ENCODE measurements around the gene NPAS1.

Gene NPAS1

GRCh38 chr19:47026889-47027288 is 7.3 kb downstream of the NPAS1 start:
- H2BK12ac ChIP-seq (ENCODE audit: low read length in 2 of 2) = no peak overlapping the region
- H2BK15ac ChIP-seq (ENCODE audit: low read depth, poor library complexity, severe bottlenecking) = no peak overlapping the region
- no peak overlapping the region for H3K18ac ChIP-seq (ENCODE audit: low read depth in 1 of 2, low read length in 2 of 2)
- H4K8ac ChIP-seq (ENCODE audit: low read length) = no peak overlapping the region
- H3K27me3 ChIP-seq (ENCODE audit: control insufficient read depth in 1 of 2, insufficient read depth in 1 of 2, low read length in 2 of 2) = peaks cover 51 to 59% of the 10 kb centered on the region in 2 experiments
- H2AK5ac ChIP-seq (ENCODE audit: low read length, severe bottlenecking) = no peak overlapping the region
- no peak overlapping the region for H3K27ac ChIP-seq (ENCODE audit: low read length, poor library complexity, severe bottlenecking)
- no peaks in the 10 kb centered on the region for H3K79me1 ChIP-seq (replicated peaks; ENCODE audit: low read length, poor library complexity, severe bottlenecking)
- no peak overlapping the region for H3K4ac ChIP-seq (ENCODE audit: low read depth in 1 of 2, low read length in 2 of 2)
- no peak overlapping the region for H2AFZ ChIP-seq (ENCODE audit: low read depth, low read length)
- no peak overlapping the region for H3K4me3 ChIP-seq (ENCODE audit: insufficient read depth in 1 of 2, low read depth in 1 of 2, low read length in 2 of 2)
- H3K36me3 ChIP-seq (ENCODE audit: control insufficient read depth in 1 of 2, insufficient read depth in 2 of 2, low read depth in 1 of 2, low read length in 2 of 2) = no peaks in the 10 kb centered on the region
- WGBS = 95% methylated on average over 5 of the region's 8 CpGs
- no peak overlapping the region for H2BK120ac ChIP-seq (ENCODE audit: low read depth, low read length)
- H4K91ac ChIP-seq (ENCODE audit: low read length) = no peak overlapping the region
- no peak overlapping the region for H2BK5ac ChIP-seq (ENCODE audit: low read depth, low read length, poor library complexity, severe bottlenecking)
- no peak overlapping the region for H3K4me2 ChIP-seq (ENCODE audit: low read length, poor library complexity, severe bottlenecking)
- peaks cover 7% of the 10 kb centered on the region for H3K4me1 ChIP-seq (ENCODE audit: control insufficient read depth, insufficient read depth, low read depth, low read length)
- DNase-seq = no peak
- H3K14ac ChIP-seq (ENCODE audit: low read length in 2 of 2) = no peak overlapping the region
- no peak overlapping the region for H3K9ac ChIP-seq (ENCODE audit: low read length)
- H3K23ac ChIP-seq (ENCODE audit: low read length in 2 of 2) = no peak overlapping the region
- no peaks in the 10 kb centered on the region for H3K9me3 ChIP-seq (ENCODE audit: control insufficient read depth, low read length)

GRCh38 chr19:47027586-47028088 is 8.0 kb downstream of the NPAS1 start:
- Histone ChIP-seq H2AFZ (ENCODE audit: low read depth, low read length) (no peak overlapping the region), H2BK120ac (ENCODE audit: low read depth, low read length) (no peak overlapping the region), H3K27ac (ENCODE audit: low read length, poor library complexity, severe bottlenecking) (no peak overlapping the region), H3K79me1 (replicated peaks; ENCODE audit: low read length, poor library complexity, severe bottlenecking) (no peaks in the 10 kb centered on the region), H2AK5ac (ENCODE audit: low read length, severe bottlenecking) (no peak overlapping the region), H3K9me3 (ENCODE audit: control insufficient read depth, low read length) (no peaks in the 10 kb centered on the region), H3K4me1 (ENCODE audit: control insufficient read depth, insufficient read depth, low read depth, low read length) (peaks cover 8% of the 10 kb centered on the region), H3K4me2 (ENCODE audit: low read length, poor library complexity, severe bottlenecking) (no peak overlapping the region), H3K23ac (ENCODE audit: low read length in 2 of 2) (no peak overlapping the region), H2BK5ac (ENCODE audit: low read depth, low read length, poor library complexity, severe bottlenecking) (no peak overlapping the region), H3K27me3 (ENCODE audit: control insufficient read depth in 1 of 2, insufficient read depth in 1 of 2, low read length in 2 of 2) (peaks cover 51 to 52% of the 10 kb centered on the region in 2 experiments), H3K9ac (ENCODE audit: low read length) (no peak overlapping the region), H3K36me3 (ENCODE audit: control insufficient read depth in 1 of 2, insufficient read depth in 2 of 2, low read depth in 1 of 2, low read length in 2 of 2) (no peaks in the 10 kb centered on the region), H2BK12ac (ENCODE audit: low read length in 2 of 2) (no peak overlapping the region), H4K91ac (ENCODE audit: low read length) (no peak overlapping the region), H3K4me3 (ENCODE audit: insufficient read depth in 1 of 2, low read depth in 1 of 2, low read length in 2 of 2) (no peak overlapping the region), H2BK15ac (ENCODE audit: low read depth, poor library complexity, severe bottlenecking) (no peak overlapping the region), H3K14ac (ENCODE audit: low read length in 2 of 2) (no peak overlapping the region), H4K8ac (ENCODE audit: low read length) (no peak overlapping the region), H3K18ac (ENCODE audit: low read depth in 1 of 2, low read length in 2 of 2) (no peak overlapping the region), H3K4ac (ENCODE audit: low read depth in 1 of 2, low read length in 2 of 2) (no peak overlapping the region)
- 42% methylated on average over 5 of the region's 12 CpGs for WGBS
- no peak for DNase-seq

- Histone ChIP-seq H3K14ac (ENCODE audit: low read length in 2 of 2) (no peak overlapping the region), H3K4ac (ENCODE audit: low read depth in 1 of 2, low read length in 2 of 2) (no peak overlapping the region), H3K18ac (ENCODE audit: low read depth in 1 of 2, low read length in 2 of 2) (no peak overlapping the region), H2AFZ (ENCODE audit: low read depth, low read length) (no peak overlapping the region), H2BK5ac (ENCODE audit: low read depth, low read length, poor library complexity, severe bottlenecking) (no peak overlapping the region), H4K91ac (ENCODE audit: low read length) (no peak overlapping the region), H4K8ac (ENCODE audit: low read length) (no peak overlapping the region), H2BK12ac (ENCODE audit: low read length in 2 of 2) (no peak overlapping the region), H3K9me3 (ENCODE audit: control insufficient read depth, low read length) (no peaks in the 10 kb centered on the region), H3K79me1 (replicated peaks; ENCODE audit: low read length, poor library complexity, severe bottlenecking) (no peaks in the 10 kb centered on the region), H3K27ac (ENCODE audit: low read length, poor library complexity, severe bottlenecking) (no peak overlapping the region), H3K4me1 (ENCODE audit: control insufficient read depth, insufficient read depth, low read depth, low read length) (peaks cover 6% of the 10 kb centered on the region), H3K36me3 (ENCODE audit: control insufficient read depth in 1 of 2, insufficient read depth in 2 of 2, low read depth in 1 of 2, low read length in 2 of 2) (no peaks in the 10 kb centered on the region), H3K27me3 (ENCODE audit: control insufficient read depth in 1 of 2, insufficient read depth in 1 of 2, low read length in 2 of 2) (peaks cover 46% of the 10 kb centered on the region in 2 experiments), H2BK15ac (ENCODE audit: low read depth, poor library complexity, severe bottlenecking) (no peak overlapping the region), H3K4me2 (ENCODE audit: low read length, poor library complexity, severe bottlenecking) (no peak overlapping the region), H3K4me3 (ENCODE audit: insufficient read depth in 1 of 2, low read depth in 1 of 2, low read length in 2 of 2) (peak overlapping the region in 1 of 2 experiments; percentile 26), H2BK120ac (ENCODE audit: low read depth, low read length) (no peak overlapping the region), H3K23ac (ENCODE audit: low read length in 2 of 2) (no peak overlapping the region), H2AK5ac (ENCODE audit: low read length, severe bottlenecking) (no peak overlapping the region), H3K9ac (ENCODE audit: low read length) (no peak overlapping the region)
- 27% methylated on average over 6 of the region's 14 CpGs for WGBS
- DNase-seq = no peak
These were observed 8.6 kb downstream of the NPAS1 start for GRCh38 chr19:47028195-47028601.

GRCh38 chr19:47032171-47032811 is 12.7 kb downstream of the NPAS1 start:
- 19% methylated on average over 17 of the region's 17 CpGs for WGBS

More at GRCh38 chr19:47032171-47032811, 12.7 kb downstream of the NPAS1 start:
- H2AFZ ChIP-seq (ENCODE audit: low read depth, low read length) = no peak overlapping the region
- H3K9me3 ChIP-seq (ENCODE audit: control insufficient read depth, low read length) = no peaks in the 10 kb centered on the region
- H3K4me2 ChIP-seq (ENCODE audit: low read length, poor library complexity, severe bottlenecking) = no peak overlapping the region
- no peak overlapping the region for H3K18ac ChIP-seq (ENCODE audit: low read depth in 1 of 2, low read length in 2 of 2)
- H2BK120ac ChIP-seq (ENCODE audit: low read depth, low read length) = no peak overlapping the region
- no peak overlapping the region for H2BK12ac ChIP-seq (ENCODE audit: low read length in 2 of 2)
- H3K36me3 ChIP-seq (ENCODE audit: control insufficient read depth in 1 of 2, insufficient read depth in 2 of 2, low read depth in 1 of 2, low read length in 2 of 2) = no peaks in the 10 kb centered on the region
- H3K14ac ChIP-seq (ENCODE audit: low read length in 2 of 2) = no peak overlapping the region
- no peak overlapping the region for H2AK5ac ChIP-seq (ENCODE audit: low read length, severe bottlenecking)
- H2BK15ac ChIP-seq (ENCODE audit: low read depth, poor library complexity, severe bottlenecking) = no peak overlapping the region
- no peak overlapping the region for H3K4me3 ChIP-seq (ENCODE audit: insufficient read depth in 1 of 2, low read depth in 1 of 2, low read length in 2 of 2)
- no peak overlapping the region for H3K27ac ChIP-seq (ENCODE audit: low read length, poor library complexity, severe bottlenecking)
- H3K9ac ChIP-seq (ENCODE audit: low read length) = no peak overlapping the region
- H3K27me3 ChIP-seq (ENCODE audit: control insufficient read depth in 1 of 2, insufficient read depth in 1 of 2, low read length in 2 of 2) = peaks cover 16 to 20% of the 10 kb centered on the region in 2 experiments
- H4K8ac ChIP-seq (ENCODE audit: low read length) = no peak overlapping the region
- no peaks in the 10 kb centered on the region for H3K79me1 ChIP-seq (replicated peaks; ENCODE audit: low read length, poor library complexity, severe bottlenecking)
- no peak overlapping the region for H3K4ac ChIP-seq (ENCODE audit: low read depth in 1 of 2, low read length in 2 of 2)
- H3K23ac ChIP-seq (ENCODE audit: low read length in 2 of 2) = no peak overlapping the region
- H4K91ac ChIP-seq (ENCODE audit: low read length) = no peak overlapping the region
- DNase-seq = no peak
- no peak overlapping the region for H2BK5ac ChIP-seq (ENCODE audit: low read depth, low read length, poor library complexity, severe bottlenecking)
- H3K4me1 ChIP-seq (ENCODE audit: control insufficient read depth, insufficient read depth, low read depth, low read length) = peaks cover 9% of the 10 kb centered on the region

Data from mesenchymal stem cell (in vitro differentiated cells and primary cell).